Endothelial cell of hepatic sinusoid (primary cell): ENCODE data around the gene HLA-DQB2.
"Not testable (repeated sequence)": the region's sequence is repeated elsewhere in the genome, so short reads cannot be mapped to it uniquely, and the experiment has no call there.

Source experiments
- in situ Hi-C: cut with HindIII; loops from 2 replicates; pipeline ENCODE4 v1.10.0; 2017; ENCODE audit warnings: low sequenced_read_pairs

Gene HLA-DQB2

GRCh38 chr6:32763421-32763820, at the start of gene HLA-DQB2:
Gene HLA-DQB2 (minus strand): TSS chr6:32763532. CDS start chr6:32763470, 62 bp downstream.
- in situ Hi-C loops: loop anchor here (25.0 kb wide), 1 partner anchor 501 kb away; no protein-coding TSS in a partner anchor

GRCh38 chr6:32809171-32809570, 45.8 kb upstream of the HLA-DQB2 start:
- in situ Hi-C loops: no loop called here

- in situ Hi-C loops: no loop called here
Measured at GRCh38 chr6:32807020-32807580, 43.8 kb upstream of the HLA-DQB2 start.

- in situ Hi-C loops: not testable (repeated sequence)
Measured at GRCh38 chr6:32805404-32805803, 42.1 kb upstream of the HLA-DQB2 start.

- in situ Hi-C loops: no loop called here
Measured at GRCh38 chr6:32803416-32803815, 40.1 kb upstream of the HLA-DQB2 start.

- in situ Hi-C loops: loop anchor here (5.0 kb wide), 1 partner anchor 72 kb away; no protein-coding TSS in a partner anchor
Measured at GRCh38 chr6:32799740-32800139, 36.4 kb upstream of the HLA-DQB2 start.

GRCh38 chr6:32799168-32799567, 35.8 kb upstream of the HLA-DQB2 start:
- in situ Hi-C loops: loop anchor here (5.0 kb wide), 1 partner anchor 72 kb away; no protein-coding TSS in a partner anchor

GRCh38 chr6:32796848-32797776, 33.8 kb upstream of the HLA-DQB2 start:
- in situ Hi-C loops: loop anchor here (5.0 kb wide), 1 partner anchor 70 kb away; no protein-coding TSS in a partner anchor

GRCh38 chr6:32794510-32794909, 31.2 kb upstream of the HLA-DQB2 start:
- in situ Hi-C loops: no loop called here

GRCh38 chr6:32792901-32793435, 29.6 kb upstream of the HLA-DQB2 start:
- in situ Hi-C loops: no loop called here

GRCh38 chr6:32790306-32790705, 27.0 kb upstream of the HLA-DQB2 start:
- in situ Hi-C loops: no loop called here

- in situ Hi-C loops: no loop called here
Measured at GRCh38 chr6:32785781-32786533, 22.6 kb upstream of the HLA-DQB2 start.

GRCh38 chr6:32782923-32783322, 19.6 kb upstream of the HLA-DQB2 start:
- in situ Hi-C loops: not testable (repeated sequence)

- in situ Hi-C loops: no loop called here
Measured at GRCh38 chr6:32779036-32779435, 15.7 kb upstream of the HLA-DQB2 start.

- in situ Hi-C loops: no loop called here
Measured at GRCh38 chr6:32775071-32775470, 11.7 kb upstream of the HLA-DQB2 start.

- in situ Hi-C loops: loop anchor here (25.0 kb wide), 1 partner anchor 512 kb away; no protein-coding TSS in a partner anchor
Measured at GRCh38 chr6:32774426-32774825, 11.1 kb upstream of the HLA-DQB2 start.

- in situ Hi-C loops: loop anchor here (25.0 kb wide), 1 partner anchor 510 kb away; no protein-coding TSS in a partner anchor
Measured at GRCh38 chr6:32772656-32773055, 9.3 kb upstream of the HLA-DQB2 start.

- in situ Hi-C loops: loop anchor here (25.0 kb wide), 1 partner anchor 502 kb away; no protein-coding TSS in a partner anchor
Measured at GRCh38 chr6:32764048-32764447, 716 bp upstream of the HLA-DQB2 start.

GRCh38 chr6:32761548-32761947, 1.8 kb downstream of the HLA-DQB2 start:
- in situ Hi-C loops: loop anchor here (25.0 kb wide), 1 partner anchor 499 kb away; no protein-coding TSS in a partner anchor

GRCh38 chr6:32761072-32761471, 2.3 kb downstream of the HLA-DQB2 start:
- in situ Hi-C loops: loop anchor here (25.0 kb wide), 1 partner anchor 499 kb away; no protein-coding TSS in a partner anchor
